Measurements from ENCODE around the gene TMEM179B. TPM values are rescaled to one million over a fixed set of nuclear protein-coding genes. Genes with fewer than 3 reads are reported as not detected.
A peak's percentile ranks its signal among the peaks of the same experiment; 100 is the strongest.

TMEM179B gene
- total and polyA plus RNA-seq, 9 of the 15 experiments (the other 6 are each of a cell fraction or from before 2014, with no cell fraction given) = 27.7 to 105 (median 37.0) TPM

- Histone ChIP-seq H3K79me2 (ENCODE audit: control insufficient read depth, insufficient read depth, low read length) (peaks cover 16% of the 10 kb centered on the region), H3K36me3 (ENCODE audit: control insufficient read depth, insufficient read depth, low read length) (peaks cover 91% of the 10 kb centered on the region), H2AFZ (ENCODE audit: low read depth, low read length) (no peak overlapping the region), H3K9me3 (replicated peaks; ENCODE audit: control insufficient read depth, insufficient read depth, low read depth, low read length) (no peaks in the 10 kb centered on the region), H3K4me2 (ENCODE audit: insufficient read depth, low read length) (no peak overlapping the region), H3K27ac (ENCODE audit: extremely low read depth, low read depth, low read length) (no peak overlapping the region), H3K9me1 (ENCODE audit: control insufficient read depth, insufficient read depth, low read length) (no peaks in the 10 kb centered on the region), H3K4me3 (no peak overlapping the region), H3K4me1 (replicated peaks in 1 of 2; ENCODE audit: control insufficient read depth in 2 of 2, insufficient read depth in 2 of 2, low read length in 2 of 2) (peaks cover 0 to 8% of the 10 kb centered on the region in 2 experiments; a peak in 2 of 5 replicates), H4K20me1 (replicated peaks; ENCODE audit: control insufficient read depth, insufficient read depth, low read length) (peaks cover 8% of the 10 kb centered on the region; the same call in 1 of the 2 replicates), H3K27me3 (ENCODE audit: control insufficient read depth in 2 of 2, insufficient read depth in 2 of 2, low read length in 2 of 2) (no peaks in the 10 kb centered on the region), H3K9ac (ENCODE audit: insufficient read depth in 1 of 2, low read depth in 2 of 2, low read length in 2 of 2) (peak overlapping the region in 1 of 2 experiments; percentile 10; a peak in 1 of 4 replicates)
- POLR2A ChIA-PET = interaction anchor here (0.6 to 5.5 kb wide), 4 partner anchors 9 to 184 kb away, joined by 3 to 116 read pairs (median 10); partner anchors contain the start of genes TMEM179B and TMEM223
- TF ChIP-seq RBFOX2 (IDR thresholded peaks at IDR 0.05; ENCODE audit: low read depth, low read length) (peak; percentile 44; the same call in 1 of the 2 replicates), TAL1 (IDR thresholded peaks at IDR 0.05) (no peak)
- CTCF ChIA-PET (ENCODE audit: low intra/inter-chr PET ratio) = no interaction called here
- 95% methylated on average over 10 of the region's 10 CpGs for WGBS (ENCODE audit: insufficient coverage, low coverage, missing lambda C conversion rate)
- intact Hi-C loops (cut with micrococcal nuclease) = no loop called here
- BruUV-seq (replicated peaks) = no TSS peak
- DNase-seq (ENCODE audit: extremely low read depth in 1 of 4, low spot score in 3 of 4) (no peak), ATAC-seq (no peak), FAIRE-seq (no peak)
- in situ Hi-C loops (cut with MboI) = no loop called here
Measured at GRCh38 chr11:62799486-62799885, 12.3 kb downstream of the TMEM179B start.

GRCh38 chr11:62801071-62801470 is 13.9 kb downstream of the TMEM179B start:
- H3K27me3 ChIP-seq (ENCODE audit: control insufficient read depth in 2 of 2, insufficient read depth in 2 of 2, low read length in 2 of 2) = no peaks in the 10 kb centered on the region
- no peak overlapping the region for H3K4me2 ChIP-seq (ENCODE audit: insufficient read depth, low read length)
- H3K4me1 ChIP-seq (replicated peaks in 1 of 2; ENCODE audit: control insufficient read depth in 2 of 2, insufficient read depth in 2 of 2, low read length in 2 of 2) = peaks cover 3 to 10% of the 10 kb centered on the region in 2 experiments; a peak in 4 of 5 replicates
- no peaks in the 10 kb centered on the region for H3K9me1 ChIP-seq (ENCODE audit: control insufficient read depth, insufficient read depth, low read length)
- DNase-seq (ENCODE audit: extremely low read depth in 1 of 4, low spot score in 3 of 4) (no peak), FAIRE-seq (no peak), ATAC-seq (no peak)
- no peak overlapping the region for H3K4me3 ChIP-seq
- H3K36me3 ChIP-seq (ENCODE audit: control insufficient read depth, insufficient read depth, low read length) = peaks cover 75% of the 10 kb centered on the region
- BruUV-seq (replicated peaks) = no TSS peak
- H2AFZ ChIP-seq (ENCODE audit: low read depth, low read length) = no peak overlapping the region
- no peaks in the 10 kb centered on the region for H3K9me3 ChIP-seq (replicated peaks; ENCODE audit: control insufficient read depth, insufficient read depth, low read depth, low read length)
- in situ Hi-C loops (cut with MboI) (no loop called here), intact Hi-C loops (cut with micrococcal nuclease) (no loop called here)
- no peak overlapping the region for H3K27ac ChIP-seq (ENCODE audit: extremely low read depth, low read depth, low read length)
- ChIA-PET CTCF (ENCODE audit: low intra/inter-chr PET ratio) (no interaction called here), POLR2A (interaction anchor here (0.6 to 5.5 kb wide), 9 partner anchors 10 to 243 kb away, joined by 3 to 116 read pairs (median 4); partner anchors contain the start of genes TMEM179B, TMEM223, TUT1 and WDR74)
- H3K79me2 ChIP-seq (ENCODE audit: control insufficient read depth, insufficient read depth, low read length) = peaks cover 26% of the 10 kb centered on the region
- H3K9ac ChIP-seq (ENCODE audit: insufficient read depth in 1 of 2, low read depth in 2 of 2, low read length in 2 of 2) = no peak overlapping the region
- WGBS (ENCODE audit: insufficient coverage, low coverage, missing lambda C conversion rate) = 85% methylated on average over 4 of the region's 4 CpGs
- H4K20me1 ChIP-seq (replicated peaks; ENCODE audit: control insufficient read depth, insufficient read depth, low read length) = peaks cover 9% of the 10 kb centered on the region; the same call in 1 of the 2 replicates
- TF ChIP-seq JUND (IDR thresholded peaks at IDR 0.05; ENCODE audit: borderline replicate concordance, low read depth, low read length) (no peak), JUND (tag; IDR thresholded peaks at IDR 0.05; ENCODE audit: borderline replicate concordance, low read depth, low read length) (no peak), KAT7 (CRISPR knock-in tag; IDR thresholded peaks at IDR 0.05; ENCODE audit: borderline replicate concordance) (no peak), JUNB (CRISPR knock-in tag; conservative IDR thresholded peaks at IDR 0.05) (no peak), ZNF282 (CRISPR knock-in tag; IDR thresholded peaks at IDR 0.05) (no peak), EGR1 (conservative IDR thresholded peaks at IDR 0.05) (no peak), ZNF232 (CRISPR knock-in tag; IDR thresholded peaks at IDR 0.05) (no peak), MECOM (CRISPR knock-in tag; IDR thresholded peaks at IDR 0.05) (no peak), ZBTB43 (CRISPR knock-in tag; IDR thresholded peaks at IDR 0.05) (no peak), NFE2 (IDR thresholded peaks at IDR 0.05; ENCODE audit: low read depth) (no peak)
